HepG2 (cell line): ENCODE measurements around the gene MRPL43. TPM values are rescaled to one million over a fixed set of nuclear protein-coding genes. Genes with fewer than 3 reads are reported as not detected.

Experiments used
- AFF4 ChIP-seq: sonication (generic); formaldehyde crosslinking; IDR thresholded peaks from 2 replicates; pipeline ENCODE4 v1.4.0; 2020; ENCODE audit warnings: missing genetic modification reagents
- AKAP8 ChIP-seq: sonication (generic); formaldehyde crosslinking; IDR thresholded peaks from 2 replicates; pipeline ENCODE4 v1.5.1; 2020; ENCODE audit warnings: mild to moderate bottlenecking, missing genetic modification reagents
- CBX5 ChIP-seq: sonication (generic); formaldehyde crosslinking; IDR thresholded peaks from 2 replicates; pipeline ENCODE4 v1.4.0; 2020; ENCODE audit warnings: missing genetic modification reagents, borderline replicate concordance
- ERF ChIP-seq: IDR thresholded peaks from 2 replicates; pipeline ENCODE4 v1.6.1; 2018; ENCODE audit warnings: missing biosample characterization, missing genetic modification reagents
- GATAD2A ChIP-seq: IDR thresholded peaks from 2 replicates; pipeline ENCODE4 v1.6.1; 2016
- MEF2D ChIP-seq: sonication (generic); formaldehyde crosslinking; IDR thresholded peaks from 2 replicates; pipeline ENCODE4 v1.5.1; 2020; ENCODE audit warnings: mild to moderate bottlenecking, missing genetic modification reagents
- MYC ChIP-seq: sonication (generic); formaldehyde crosslinking; IDR thresholded peaks from 2 replicates; pipeline ENCODE4 v1.9.0; 2021; ENCODE audit warnings: missing genetic modification reagents, borderline replicate concordance
- RORA ChIP-seq: sonication (generic); formaldehyde crosslinking; IDR thresholded peaks from 2 replicates; pipeline ENCODE4 v1.5.0; 2020; ENCODE audit warnings: mild to moderate bottlenecking, missing genetic modification reagents, moderate library complexity
- TARDBP ChIP-seq: sonication (generic); formaldehyde crosslinking; IDR thresholded peaks from 2 replicates; pipeline ENCODE4 v1.8.0; 2022; ENCODE audit warnings: mild to moderate bottlenecking, missing genetic modification reagents
- TEAD3 ChIP-seq: optimal IDR thresholded peaks from 2 replicates; pipeline ENCODE3; 2016; ENCODE audit warnings: borderline replicate concordance
- TRAFD1 ChIP-seq: sonication (generic); formaldehyde crosslinking; IDR thresholded peaks from 2 replicates; pipeline ENCODE4 v1.5.1; 2020; ENCODE audit warnings: missing genetic modification reagents, mild to moderate bottlenecking, borderline replicate concordance
- ZBTB7B ChIP-seq: sonication (generic); formaldehyde crosslinking; IDR thresholded peaks from 2 replicates; pipeline ENCODE4 v1.4.0; 2020; ENCODE audit warnings: missing genetic modification reagents
- ZNF687 ChIP-seq: sonication (generic); formaldehyde crosslinking; IDR thresholded peaks from 2 replicates; pipeline ENCODE4 v1.5.1; 2020; ENCODE audit warnings: mild to moderate bottlenecking, missing genetic modification reagents, moderate library complexity
- polyA plus RNA-seq, 8 experiments: library from polyadenylated mRNA; depleted of rRNA in 3 of 8; stranded (reverse) in 7 of 8; unstranded in 1 of 8; fragments of >200 nt; fragmentation: Illumina TruSeq in 4 of 8; extraction: Trizol in 4 of 8; gene quantifications; 2 replicates each; pipeline versions ENCODE4 v1.2.1 to v1.2.3, GENCODE V29; 2011 to 2016; ENCODE audit warnings: low read depth in 4 of 8, missing spikeins in 1 of 8, mixed read lengths in 1 of 8; ENCODE audit not compliant: insufficient read depth in 1 of 8
- total RNA-seq, 5 experiments: library from RNA; depleted of rRNA; stranded (reverse); fragments of >200 nt; fragmentation: Illumina TruSeq; extraction: Trizol; gene quantifications; 2 replicates each; pipeline ENCODE4 v1.2.3, GENCODE V29; 2016; ENCODE audit warnings: low read depth in 1 of 5
- TF ChIP-seq, protein P1 (sequence below): IDR thresholded peaks from 2 replicates; pipeline ENCODE4 v1.6.1; 2012; ENCODE audit warnings: low read depth, low read length, improper control_type of control experiment
- TF ChIP-seq, protein P2 (sequence below): sonication (generic); formaldehyde crosslinking; IDR thresholded peaks from 2 replicates; pipeline ENCODE4 v1.5.0; 2020; ENCODE audit warnings: mild to moderate bottlenecking, missing genetic modification reagents, moderate library complexity

MRPL43 gene
- total and polyA plus RNA-seq, 2 of the 13 experiments (the other 11 are each of a cell fraction or from before 2014, with no cell fraction given) = 71.0 to 73.7 TPM

DNA sequence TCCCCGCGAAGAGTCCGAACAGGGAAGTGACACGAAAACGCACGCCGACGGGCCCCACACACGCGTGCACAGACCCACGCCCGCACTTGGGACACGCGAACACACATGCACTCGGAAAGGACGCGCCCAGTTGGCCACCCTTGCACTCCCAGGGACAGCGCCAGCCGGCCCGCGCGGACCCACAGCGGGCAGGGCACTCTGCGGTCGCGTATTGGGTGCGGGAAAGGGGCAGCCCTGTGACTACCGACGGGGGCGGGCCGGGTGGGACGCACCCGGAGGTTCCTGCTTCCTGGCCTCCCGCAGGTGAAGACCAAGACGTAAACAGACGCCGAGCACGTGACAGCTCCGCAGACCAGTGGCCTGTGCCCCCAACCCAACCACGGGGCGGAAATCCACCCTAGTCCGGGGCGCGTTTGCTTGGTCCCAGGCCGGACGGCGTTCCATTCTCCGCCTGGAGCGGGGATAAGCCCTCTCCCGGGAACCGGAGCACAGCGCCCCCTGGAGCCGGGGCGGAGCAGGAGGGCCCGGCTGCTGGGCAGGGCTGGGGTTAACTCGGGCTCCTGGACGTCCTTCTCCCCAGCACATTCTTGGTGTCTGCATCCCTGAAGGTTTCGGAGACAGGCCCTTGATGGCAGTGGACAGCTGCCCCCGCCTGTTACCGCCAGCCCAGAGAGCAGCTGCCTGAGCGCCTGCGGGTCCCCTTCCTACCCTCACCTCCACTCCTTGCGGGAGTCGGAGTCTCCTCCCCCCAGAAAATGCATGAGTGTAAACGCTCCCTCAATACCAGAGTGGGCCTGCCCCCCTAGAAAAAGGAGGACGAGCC lies 10.3 kb upstream of the MRPL43 start (continued):
- TF ChIP-seq, protein P1, sequence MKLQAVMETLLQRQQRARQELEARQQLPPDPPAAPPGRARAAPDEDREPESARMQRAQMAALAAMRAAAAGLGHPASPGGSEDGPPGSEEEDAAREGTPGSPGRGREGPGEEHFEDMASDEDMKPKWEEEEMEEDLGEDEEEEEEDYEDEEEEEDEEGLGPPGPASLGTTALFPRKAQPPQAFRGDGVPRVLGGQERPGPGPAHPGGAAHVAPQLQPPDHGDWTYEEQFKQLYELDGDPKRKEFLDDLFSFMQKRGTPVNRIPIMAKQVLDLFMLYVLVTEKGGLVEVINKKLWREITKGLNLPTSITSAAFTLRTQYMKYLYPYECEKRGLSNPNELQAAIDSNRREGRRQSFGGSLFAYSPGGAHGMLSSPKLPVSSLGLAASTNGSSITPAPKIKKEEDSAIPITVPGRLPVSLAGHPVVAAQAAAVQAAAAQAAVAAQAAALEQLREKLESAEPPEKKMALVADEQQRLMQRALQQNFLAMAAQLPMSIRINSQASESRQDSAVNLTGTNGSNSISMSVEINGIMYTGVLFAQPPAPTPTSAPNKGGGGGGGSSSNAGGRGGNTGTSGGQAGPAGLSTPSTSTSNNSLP = no peak
- TF ChIP-seq ERF (CRISPR knock-in tag) (peak; percentile 16; the same call in 1 of the 2 replicates), TEAD3 (CRISPR knock-in tag) (no peak), AFF4 (CRISPR knock-in tag) (0 out of 2 replicates have a peak, but pooled peaks have one; percentile 17), AKAP8 (CRISPR knock-in tag) (no peak; the same call in none of the 2 replicates), TRAFD1 (CRISPR knock-in tag) (peak; percentile 71; the same call in 1 of the 2 replicates), ZNF687 (CRISPR knock-in tag) (peak; percentile 70), MYC (CRISPR knock-in tag) (peak; percentile 83), CBX5 (CRISPR knock-in tag) (peak; percentile 40; the same call in 1 of the 2 replicates), MEF2D (CRISPR knock-in tag) (no peak), ZBTB7B (peak; percentile 57; the same call in 1 of the 2 replicates), TARDBP (CRISPR knock-in tag) (no peak), GATAD2A (CRISPR knock-in tag) (peak; percentile 17; the same call in 1 of the 2 replicates), RORA (no peak)
- TF ChIP-seq, protein P2, sequence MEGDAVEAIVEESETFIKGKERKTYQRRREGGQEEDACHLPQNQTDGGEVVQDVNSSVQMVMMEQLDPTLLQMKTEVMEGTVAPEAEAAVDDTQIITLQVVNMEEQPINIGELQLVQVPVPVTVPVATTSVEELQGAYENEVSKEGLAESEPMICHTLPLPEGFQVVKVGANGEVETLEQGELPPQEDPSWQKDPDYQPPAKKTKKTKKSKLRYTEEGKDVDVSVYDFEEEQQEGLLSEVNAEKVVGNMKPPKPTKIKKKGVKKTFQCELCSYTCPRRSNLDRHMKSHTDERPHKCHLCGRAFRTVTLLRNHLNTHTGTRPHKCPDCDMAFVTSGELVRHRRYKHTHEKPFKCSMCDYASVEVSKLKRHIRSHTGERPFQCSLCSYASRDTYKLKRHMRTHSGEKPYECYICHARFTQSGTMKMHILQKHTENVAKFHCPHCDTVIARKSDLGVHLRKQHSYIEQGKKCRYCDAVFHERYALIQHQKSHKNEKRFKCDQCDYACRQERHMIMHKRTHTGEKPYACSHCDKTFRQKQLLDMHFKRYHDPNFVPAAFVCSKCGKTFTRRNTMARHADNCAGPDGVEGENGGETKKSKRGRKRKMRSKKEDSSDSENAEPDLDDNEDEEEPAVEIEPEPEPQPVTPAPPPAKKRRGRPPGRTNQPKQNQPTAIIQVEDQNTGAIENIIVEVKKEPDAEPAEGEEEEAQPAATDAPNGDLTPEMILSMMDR = peak; percentile 88
